K562 (cell line): ENCODE measurements around the gene QPRT. TPM values are rescaled to one million over a fixed set of nuclear protein-coding genes. Genes with fewer than 3 reads are reported as not detected.
A peak's percentile ranks its signal among the peaks of the same experiment; 100 is the strongest.

Source experiments
- CREB3L1 ChIP-seq: fragments of 450-650 bp; IDR thresholded peaks from 2 replicates; pipeline ENCODE4 v1.6.1; 2014; ENCODE audit warnings: low read depth, mild to moderate bottlenecking, moderate library complexity, borderline replicate concordance
- E2F1 ChIP-seq: sonication (generic); formaldehyde crosslinking; IDR thresholded peaks from 2 replicates; pipeline ENCODE4 v1.8.1; 2023; ENCODE audit warnings: mild to moderate bottlenecking, missing genetic modification reagents, moderate library complexity
- E2F3 ChIP-seq: fragments of 250-450 bp; sonication (Bioruptor Pico); IDR thresholded peaks from 2 replicates; pipeline ENCODE4 v1.4.0; 2020; ENCODE audit warnings: mild to moderate bottlenecking
- ELK3 ChIP-seq: fragments of 450-650 bp; formaldehyde crosslinking; IDR thresholded peaks from 2 replicates; pipeline ENCODE4 v1.4.0; 2020; ENCODE audit warnings: mild to moderate bottlenecking
- MCM2 ChIP-seq: fragments of 450-650 bp; IDR thresholded peaks from 2 replicates; pipeline ENCODE4 v1.6.1; 2017; ENCODE audit warnings: low read depth, mild to moderate bottlenecking
- MLLT1 ChIP-seq, 2 experiments: fragments of 450-650 bp; IDR thresholded peaks; 2 replicates each; pipeline ENCODE4 v1.6.1; 2016
- PURB ChIP-seq: sonication (generic); formaldehyde crosslinking; IDR thresholded peaks from 2 replicates; pipeline ENCODE4 v1.9.0; 2021; ENCODE audit warnings: low read depth, mild to moderate bottlenecking, missing genetic modification reagents
- REST ChIP-seq, 2 experiments: fragments of 450-650 bp; formaldehyde crosslinking in 1 of 2; IDR thresholded peaks; 2 replicates each; pipeline versions ENCODE4 v1.4.0 to v1.6.1; 2014 to 2020; ENCODE audit warnings: mild to moderate bottlenecking in 2 of 2, borderline replicate concordance in 1 of 2, low read depth in 1 of 2
- RFX7 ChIP-seq: fragments of 250-450 bp; sonication (Bioruptor Pico); IDR thresholded peaks from 2 replicates; pipeline ENCODE4 v1.5.1; 2021; ENCODE audit warnings: mild to moderate bottlenecking
- RUNX1 ChIP-seq: sonication (generic); IDR thresholded peaks from 2 replicates; pipeline ENCODE4 v1.6.1; 2016; ENCODE audit warnings: antibody characterized with exemption, low read depth
- TAF7 ChIP-seq: fragments of 450-650 bp; IDR thresholded peaks from 2 replicates; pipeline ENCODE4 v1.6.1; 2016; ENCODE audit warnings: missing genetic modification characterization, missing compliant biosample characterization
- ZNF184 ChIP-seq: sonication (generic); formaldehyde crosslinking; IDR thresholded peaks from 2 replicates; pipeline ENCODE4 v1.5.0; 2020; ENCODE audit warnings: missing genetic modification reagents
- ZNF324 ChIP-seq: fragments of 250-450 bp; sonication (Bioruptor Pico); IDR thresholded peaks from 2 replicates; pipeline ENCODE4 v1.4.0; 2020; ENCODE audit warnings: mild to moderate bottlenecking
- polyA plus RNA-seq, 8 experiments: library from polyadenylated mRNA; depleted of rRNA in 4 of 8; stranded (reverse) in 5 of 8; unstranded in 3 of 8; fragments of >200 nt; fragmentation: Nextera tagmentation in 2 of 8; fragmentation: Illumina TruSeq in 1 of 8; extraction: Ambion mirVana in 2 of 8; extraction: Trizol in 1 of 8; gene quantifications; 2 replicates each; pipeline versions ENCODE4 v1.2.1 to v1.2.3, GENCODE V29; 2011 to 2014; ENCODE audit warnings: inconsistent platforms in 1 of 8, missing spikeins in 1 of 8
- total RNA-seq, 7 experiments: library from RNA; depleted of rRNA in 6 of 7; stranded (reverse); fragments of >200 nt in 6 of 7; fragmentation: Illumina TruSeq in 2 of 7; extraction: Trizol in 2 of 7; gene quantifications; 2 replicates each; pipeline versions ENCODE4 v1.2.1 to v1.2.3, GENCODE V29; 2011 to 2021; ENCODE audit warnings: low replicate concordance in 1 of 7

The QPRT gene
- total and polyA plus RNA-seq, 9 of the 15 experiments (the other 6 are each of a cell fraction or from before 2014, with no cell fraction given), result 7.7 to 112 (median 64.1) TPM

- TF ChIP-seq REST (IDR thresholded peaks at IDR 0.05; ENCODE audit: borderline replicate concordance), result peak; percentile 63; the same call in 1 of the 2 replicates
- no peak for TF ChIP-seq REST (CRISPR knock-in tag; IDR thresholded peaks at IDR 0.05; ENCODE audit: low read depth)
- TF ChIP-seq ZNF324 (CRISPR knock-in tag), result no peak
- no peak for TF ChIP-seq PURB (CRISPR knock-in tag)
- no peak for TF ChIP-seq ELK3 (CRISPR knock-in tag)
- no peak for TF ChIP-seq E2F1 (CRISPR knock-in tag)
- no peak for TF ChIP-seq ZNF184 (CRISPR knock-in tag)
- no peak for TF ChIP-seq RUNX1
- TF ChIP-seq CREB3L1, result no peak
- no peak for TF ChIP-seq MLLT1 (IDR thresholded peaks at IDR 0.05)
- no peak for TF ChIP-seq RFX7 (CRISPR knock-in tag)
- TF ChIP-seq TAF7 (tag), result no peak
- TF ChIP-seq MCM2, result no peak
- no peak for TF ChIP-seq E2F3 (CRISPR knock-in tag)
These were observed 31.5 kb downstream of the QPRT start (continued) for GRCh38 chr16:29710227-29711219.
